ENCODE measurements around the gene SMPD3. TPM values are rescaled to one million over a fixed set of nuclear protein-coding genes. Genes with fewer than 3 reads are reported as not detected.

The SMPD3 gene
- total RNA-seq, 1 donor from 2014 or later = 1.2 TPM

DNA sequence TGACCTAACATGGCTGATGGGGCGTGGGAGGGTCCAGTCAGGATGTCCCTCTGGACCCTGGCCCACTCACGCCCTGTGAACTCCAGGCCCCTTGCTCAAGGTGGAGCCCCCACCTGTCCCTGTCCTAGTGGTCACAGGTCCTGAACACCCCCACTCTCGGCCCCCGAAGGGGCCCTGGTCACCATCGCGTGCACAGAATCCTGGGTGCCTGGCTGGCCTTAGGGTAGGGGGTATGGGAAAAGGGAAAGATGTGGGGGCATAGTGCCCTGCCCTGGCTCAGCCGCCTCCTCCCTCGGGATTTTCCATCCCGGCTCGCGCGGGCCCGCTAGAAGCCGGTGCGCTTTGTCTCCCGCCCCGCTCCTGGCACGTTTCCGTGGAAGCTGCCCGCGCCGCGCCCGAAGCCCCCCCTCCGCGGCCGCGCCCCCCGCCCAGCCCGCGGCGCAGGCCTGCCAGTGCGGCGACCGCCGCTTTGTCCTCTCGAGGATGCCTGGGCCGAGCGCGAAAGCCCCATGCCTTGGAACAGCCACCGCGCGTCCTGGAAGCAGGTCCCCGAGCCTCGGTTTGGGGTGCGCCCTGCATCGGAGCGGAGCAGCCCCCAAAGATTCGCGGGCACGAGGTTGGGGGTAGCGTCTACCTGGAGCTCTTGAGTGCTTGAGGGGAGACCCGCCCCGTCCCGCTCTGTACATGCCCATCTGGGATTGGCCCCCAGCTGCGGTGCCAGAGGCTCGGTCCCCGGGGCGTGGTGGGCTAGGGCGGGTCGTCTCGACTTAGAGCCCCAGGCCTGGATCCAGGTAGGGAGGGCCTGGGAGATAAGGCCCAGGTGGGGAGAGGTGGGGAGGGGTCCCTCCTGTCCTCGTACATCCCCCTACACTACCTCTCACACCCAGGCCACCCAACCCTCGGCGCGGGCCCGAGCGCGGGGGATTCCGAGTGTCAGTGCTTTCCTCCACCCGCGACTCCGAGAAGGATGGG, 1.3 kb downstream of the SMPD3 start:
- no peak for ATAC-seq
- intact Hi-C loops (cut with DNase I) = no loop called here
- DNase-seq (ENCODE audit: low spot score) = no peak

DNA sequence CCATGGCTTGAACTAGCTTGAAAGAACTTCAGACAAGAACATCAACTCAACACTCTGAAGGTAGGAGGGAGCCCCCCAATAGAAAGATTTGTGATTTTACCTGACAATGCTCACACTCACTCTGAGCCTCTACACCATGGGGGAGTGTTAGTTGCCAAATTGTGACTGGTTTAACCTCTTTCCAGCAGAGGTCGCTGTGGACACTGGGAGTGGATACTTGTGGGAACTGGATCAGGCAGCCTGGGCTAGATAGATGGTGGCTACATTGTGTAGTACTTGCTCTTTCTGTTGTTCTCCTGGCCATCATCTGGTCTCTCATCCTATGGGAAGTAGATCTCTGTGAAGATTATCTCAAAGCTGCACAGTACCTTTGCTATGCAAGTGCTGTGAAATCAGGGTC, 2.9 kb downstream of the SMPD3 start:
- intact Hi-C loops (cut with DNase I) = no loop called here
- DNase-seq (ENCODE audit: low spot score) = no peak
- ATAC-seq = no peak

DNA sequence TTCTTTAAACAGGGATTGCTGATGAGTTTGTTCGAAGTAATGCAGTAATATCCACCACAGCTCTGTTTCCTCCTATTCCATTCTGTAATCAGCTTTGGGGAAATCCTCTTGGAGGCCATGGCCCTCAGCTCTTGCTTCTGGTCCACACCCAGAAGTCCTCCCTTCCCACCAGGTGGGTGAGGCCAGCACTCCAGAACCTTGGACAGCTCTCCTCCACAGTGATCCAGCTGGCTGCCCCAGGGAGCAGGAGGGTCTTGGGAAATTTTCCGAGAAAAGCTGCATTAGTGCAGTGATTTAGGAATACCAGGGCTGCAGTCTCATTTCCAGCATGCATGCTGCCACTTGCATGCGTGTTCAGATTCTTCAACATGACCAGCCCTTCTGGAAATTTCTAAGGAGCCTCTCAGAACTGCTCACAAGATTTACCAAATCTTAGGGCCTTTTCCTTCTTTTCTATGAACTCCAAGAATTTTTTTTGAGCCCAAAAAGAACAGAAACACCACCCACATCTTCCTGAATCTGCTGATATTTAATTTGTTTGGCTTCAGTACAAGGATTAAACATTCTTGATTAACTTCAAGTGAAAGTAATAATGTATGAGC, 4.2 kb downstream of the SMPD3 start:
- ATAC-seq = no peak
- intact Hi-C loops (cut with DNase I) = no loop called here
- no peak for DNase-seq (ENCODE audit: low spot score)

DNA sequence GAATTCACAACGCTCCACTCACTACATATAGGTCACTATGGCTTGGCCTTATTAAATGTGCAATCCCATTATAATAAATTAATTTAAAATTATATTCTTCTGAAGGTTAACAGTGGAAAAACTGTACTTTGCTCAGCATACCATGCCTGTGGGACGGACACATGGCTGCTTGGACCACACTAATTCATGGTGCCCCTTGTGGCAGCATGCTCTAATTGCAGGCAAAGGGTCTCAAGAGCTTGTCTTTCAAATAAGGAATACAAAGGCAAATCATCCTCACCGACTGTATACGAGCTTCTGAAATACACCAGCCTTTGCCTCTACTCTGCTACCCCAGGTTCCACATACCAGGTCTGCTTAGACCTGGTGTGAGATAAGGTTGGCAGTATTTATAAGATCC, 11.7 kb downstream of the SMPD3 start:
- intact Hi-C loops (cut with DNase I) = no loop called here
- DNase-seq (ENCODE audit: low spot score) = no peak
- ATAC-seq = no peak

DNA sequence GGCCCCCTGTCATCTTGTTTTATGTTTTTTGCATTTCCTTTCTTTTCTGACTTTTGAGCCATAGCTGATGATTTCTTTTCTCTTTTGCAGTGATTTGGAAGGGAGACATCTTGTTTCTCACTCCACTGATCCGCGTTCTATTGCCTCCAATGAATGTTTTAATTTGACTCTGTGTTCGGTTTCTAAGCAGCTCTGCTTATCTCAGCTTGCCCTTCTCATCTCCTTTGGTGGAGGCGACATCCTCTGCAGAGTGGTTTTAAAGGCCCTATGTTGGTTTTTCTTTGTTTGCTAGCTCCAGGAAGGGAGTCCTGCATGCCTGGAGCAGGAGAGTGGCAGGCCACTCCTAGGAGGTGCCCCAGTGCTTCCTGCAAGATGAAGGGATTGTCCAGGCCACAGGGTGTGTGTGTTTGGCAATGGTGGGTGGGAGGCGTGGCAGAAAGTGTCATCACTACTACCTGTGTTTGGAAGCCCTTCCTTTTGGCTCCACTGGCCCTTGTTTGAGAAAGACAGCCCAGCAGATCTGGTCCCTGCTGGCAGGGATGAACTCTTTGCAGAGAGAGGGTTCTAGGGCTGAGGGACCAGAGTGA, 13.6 kb downstream of the SMPD3 start:
- ATAC-seq (no peak), DNase-seq (ENCODE audit: low spot score) (no peak)
- intact Hi-C loops (cut with DNase I) = no loop called here

DNA sequence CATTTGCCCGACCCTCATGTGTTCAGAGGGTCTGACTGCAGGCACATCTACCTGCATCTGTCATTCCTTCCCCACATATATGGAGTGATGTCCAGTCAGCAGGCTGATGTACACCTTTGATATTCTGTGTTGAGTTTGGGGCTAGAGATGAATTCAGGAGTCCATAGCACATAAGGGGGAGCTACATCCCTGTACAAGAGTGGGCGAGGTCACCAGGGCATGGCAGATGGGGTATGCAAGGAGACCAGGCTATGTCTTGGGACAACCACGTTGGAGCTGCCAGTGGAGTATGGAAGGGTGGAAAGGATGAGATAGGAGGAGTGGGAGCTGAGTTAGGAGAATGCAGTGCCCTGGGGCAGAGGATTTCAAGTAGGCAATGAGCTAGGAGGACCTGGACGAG, 15.0 kb downstream of the SMPD3 start:
- intact Hi-C loops (cut with DNase I) = loop anchor here (2.0 kb wide), 1 partner anchor 51 kb away; no protein-coding TSS in a partner anchor
- DNase-seq (ENCODE audit: low spot score) = no peak

DNA sequence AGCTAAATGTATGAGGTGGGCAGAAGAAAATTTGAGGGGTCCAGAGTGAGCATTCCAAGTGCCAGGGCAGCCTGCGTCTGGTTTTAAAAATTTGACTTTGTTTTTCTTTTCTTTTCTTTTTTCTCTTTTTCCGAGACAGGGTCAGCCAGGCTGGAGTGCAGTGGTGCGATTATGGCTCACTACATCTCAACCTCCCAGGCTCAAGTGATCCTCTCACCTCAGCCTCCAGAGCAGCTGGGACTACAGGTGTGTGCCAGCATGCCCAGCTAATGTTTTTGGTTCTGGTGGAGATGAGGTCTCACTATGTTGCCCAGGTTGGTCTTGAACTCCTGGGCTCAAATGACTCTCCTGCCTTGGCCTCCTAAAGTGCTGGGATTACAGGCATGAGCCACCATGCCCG, 15.6 kb downstream of the SMPD3 start:
- ATAC-seq = no peak
- no peak for DNase-seq (ENCODE audit: low spot score)
- intact Hi-C loops (cut with DNase I) = loop anchor here (2.0 kb wide), 1 partner anchor 52 kb away; no protein-coding TSS in a partner anchor

More for the DNA sequence above, 15.0 kb downstream of the SMPD3 start:
- no peak for ATAC-seq

GRCh38 chr16:68429076-68429854, 19.0 kb downstream of the SMPD3 start:
- intact Hi-C loops (cut with DNase I) = no loop called here
- ATAC-seq (no peak), DNase-seq (ENCODE audit: low spot score) (no peak)

DNA sequence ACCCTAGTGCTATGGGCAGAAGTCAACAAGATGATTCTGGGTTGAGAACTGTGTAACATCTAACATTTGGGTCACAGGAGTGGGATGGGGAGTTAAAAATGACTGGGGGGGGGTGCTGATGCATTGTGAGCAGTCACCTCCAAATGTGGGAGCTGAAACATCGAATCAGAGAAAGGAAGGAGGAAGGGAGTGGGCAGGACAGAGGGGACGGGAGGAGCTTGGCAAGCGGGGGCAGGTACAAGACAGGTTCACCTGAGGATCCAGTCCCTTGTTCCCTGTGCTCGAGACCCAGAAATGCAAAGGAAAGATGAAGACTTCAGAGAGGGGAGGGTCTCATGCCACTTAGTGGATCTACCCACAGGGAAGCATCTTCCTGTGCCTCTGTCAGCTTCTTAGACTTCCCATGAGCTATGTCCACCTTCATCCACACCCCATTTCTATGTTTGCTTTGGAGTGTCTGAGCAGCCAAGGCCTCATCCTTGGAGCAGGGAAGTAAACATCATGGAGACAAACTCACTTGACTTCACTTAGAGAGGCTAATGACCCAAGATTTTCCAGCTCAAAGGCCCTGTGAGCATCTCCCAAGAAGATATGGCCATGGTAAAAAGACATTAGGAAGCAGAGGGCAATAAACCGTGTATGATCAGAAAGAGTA, 20.5 kb downstream of the SMPD3 start:
- DNase-seq (ENCODE audit: low spot score) (no peak), ATAC-seq (no peak)
- intact Hi-C loops (cut with DNase I) = no loop called here

GRCh38 chr16:68426347-68426652, 22.0 kb downstream of the SMPD3 start:
- no peak for ATAC-seq
- intact Hi-C loops (cut with DNase I) = no loop called here

DNA sequence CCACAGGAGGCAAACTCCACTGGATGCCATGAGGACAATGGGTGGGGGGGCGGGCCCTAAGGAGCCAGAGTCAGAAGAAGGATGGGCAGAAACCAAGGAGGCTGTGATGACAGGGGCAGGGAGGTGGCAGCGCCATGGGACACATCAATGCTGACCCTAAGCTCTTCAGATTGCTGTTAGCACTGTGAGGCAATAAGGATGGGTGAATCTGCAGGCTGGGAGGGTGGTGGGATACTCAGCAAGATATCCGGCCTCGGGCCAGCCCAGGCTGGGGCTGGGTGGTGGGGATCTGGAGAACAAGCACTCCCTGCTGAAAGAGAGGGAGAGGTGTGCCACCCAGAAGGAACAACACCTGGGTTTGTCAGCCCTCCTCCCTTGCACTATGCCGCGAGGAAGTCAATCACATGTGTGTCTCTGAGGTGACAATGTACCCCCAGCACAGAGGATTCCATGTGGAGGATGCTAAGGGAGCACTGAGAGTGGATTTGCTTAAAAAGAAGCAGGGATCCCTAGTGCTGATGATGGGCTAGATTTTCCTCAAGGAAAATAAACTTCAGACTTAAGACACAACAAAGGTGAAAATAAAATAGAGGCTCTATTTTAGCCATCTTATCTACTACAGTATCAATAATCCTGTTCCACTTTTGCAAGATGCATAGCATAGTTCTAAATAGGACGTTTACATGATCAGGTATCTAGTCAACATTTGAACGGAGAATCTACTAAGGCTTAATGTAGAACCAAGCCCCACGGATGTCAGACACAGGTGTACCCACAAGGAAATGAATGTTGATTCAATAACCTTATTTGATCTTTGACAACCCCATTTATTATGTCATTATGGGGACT, 22.6 kb downstream of the SMPD3 start:
- intact Hi-C loops (cut with DNase I) = no loop called here
- ATAC-seq (no peak), DNase-seq (ENCODE audit: low spot score) (no peak)

More at GRCh38 chr16:68426347-68426652, 22.0 kb downstream of the SMPD3 start:
- no peak for DNase-seq (ENCODE audit: low spot score)

DNA sequence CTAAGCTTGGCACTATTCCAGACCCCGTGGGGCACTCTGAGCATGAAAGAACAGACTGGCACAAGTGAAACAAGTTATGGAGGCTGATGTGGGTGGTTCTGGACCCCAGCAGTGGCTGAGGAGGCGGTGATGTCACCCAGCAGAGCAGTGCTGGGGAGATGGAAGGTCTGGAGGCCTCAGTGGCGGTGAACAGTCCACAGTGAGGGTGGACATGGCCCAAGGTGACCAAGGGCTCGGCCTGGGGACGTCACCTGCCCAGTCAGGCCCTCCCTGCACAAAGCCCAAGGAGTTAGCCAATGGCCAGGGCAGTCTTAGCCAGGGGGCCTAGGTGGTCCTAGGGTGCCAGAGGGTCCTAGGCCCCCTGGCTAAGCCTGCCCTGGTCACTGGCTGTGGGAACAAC, 24.5 kb downstream of the SMPD3 start:
- intact Hi-C loops (cut with DNase I) = no loop called here
- DNase-seq (ENCODE audit: low spot score) (no peak), ATAC-seq (no peak)

DNA sequence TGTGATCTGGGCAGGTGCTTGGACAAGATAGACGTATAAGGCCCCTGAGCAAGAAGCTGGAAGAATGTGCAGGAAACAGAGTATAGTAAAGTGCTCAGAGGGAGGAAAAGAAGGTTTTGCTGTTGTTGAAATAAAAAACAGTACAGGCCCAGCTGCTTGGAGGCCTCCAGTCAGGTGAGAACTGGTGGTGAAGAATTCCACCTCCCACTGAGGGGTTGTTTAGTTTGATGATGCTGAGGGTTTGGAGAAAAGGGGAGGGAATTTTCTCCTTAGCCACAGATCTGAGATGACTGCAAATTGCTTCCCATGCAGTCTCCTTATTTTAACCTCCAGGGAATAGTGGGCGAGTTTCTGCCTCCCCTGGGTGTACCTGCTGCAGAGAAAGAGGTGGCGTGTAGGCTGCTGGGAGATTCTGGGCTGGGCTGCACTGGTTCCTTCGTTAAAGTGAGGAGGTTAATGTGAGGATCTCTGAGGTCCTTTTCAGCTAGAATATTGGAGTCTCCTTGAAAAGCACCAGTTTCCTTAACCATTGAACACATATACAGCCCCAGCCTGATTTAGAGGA, 25.8 kb downstream of the SMPD3 start:
- intact Hi-C loops (cut with DNase I) = no loop called here
- no peak for DNase-seq (ENCODE audit: low spot score)
- ATAC-seq = no peak

DNA sequence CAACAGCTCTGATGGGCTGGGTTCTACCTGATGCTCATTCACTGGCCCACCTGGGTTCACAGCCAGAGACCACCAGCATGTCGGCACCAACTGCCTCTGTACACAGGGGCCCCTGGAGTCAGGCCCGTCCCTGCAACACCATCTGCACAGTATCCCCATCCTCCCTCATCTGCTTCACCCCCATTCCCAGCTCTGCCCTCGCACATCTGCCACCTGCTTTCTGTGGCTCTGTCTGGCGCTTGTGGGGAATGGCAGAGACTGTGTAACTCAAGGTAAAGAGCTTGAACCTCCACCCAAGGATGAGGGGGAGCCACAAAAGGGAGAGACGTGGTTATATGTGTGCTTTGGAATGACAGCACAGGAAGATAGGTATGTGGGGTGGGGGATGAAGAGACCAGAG, 27.2 kb downstream of the SMPD3 start:
- no peak for DNase-seq (ENCODE audit: low spot score)
- intact Hi-C loops (cut with DNase I) = no loop called here
- ATAC-seq = no peak

DNA sequence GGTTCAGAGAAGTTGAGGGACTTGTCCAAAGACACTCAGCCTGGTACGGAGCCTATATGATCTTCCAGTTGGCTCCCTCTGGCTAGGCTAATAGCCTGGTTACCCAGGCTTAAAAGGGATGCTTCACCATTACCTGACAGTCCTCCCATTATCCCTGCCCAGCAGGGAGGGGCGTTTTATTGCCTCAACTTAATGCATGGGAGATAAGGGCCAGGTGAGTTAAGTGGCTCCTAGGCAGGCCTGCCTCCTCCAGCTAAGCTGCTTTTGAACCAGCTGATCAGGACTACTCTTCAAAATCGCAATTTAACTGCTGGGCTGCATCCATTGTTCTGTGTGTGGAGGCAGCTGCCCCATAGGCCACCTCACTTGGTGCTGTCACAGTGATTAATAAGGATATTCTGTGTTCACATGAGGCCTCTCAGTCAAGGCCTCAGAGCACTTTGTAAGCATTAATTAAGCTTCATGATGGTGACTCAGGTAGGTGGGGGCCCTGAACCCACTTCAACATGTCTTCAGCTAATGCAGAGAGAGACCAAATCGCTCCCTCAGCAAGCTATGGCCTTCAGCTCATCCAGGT, 27.9 kb downstream of the SMPD3 start:
- DNase-seq (ENCODE audit: low spot score) (no peak), ATAC-seq (no peak)
- intact Hi-C loops (cut with DNase I) = no loop called here

DNA sequence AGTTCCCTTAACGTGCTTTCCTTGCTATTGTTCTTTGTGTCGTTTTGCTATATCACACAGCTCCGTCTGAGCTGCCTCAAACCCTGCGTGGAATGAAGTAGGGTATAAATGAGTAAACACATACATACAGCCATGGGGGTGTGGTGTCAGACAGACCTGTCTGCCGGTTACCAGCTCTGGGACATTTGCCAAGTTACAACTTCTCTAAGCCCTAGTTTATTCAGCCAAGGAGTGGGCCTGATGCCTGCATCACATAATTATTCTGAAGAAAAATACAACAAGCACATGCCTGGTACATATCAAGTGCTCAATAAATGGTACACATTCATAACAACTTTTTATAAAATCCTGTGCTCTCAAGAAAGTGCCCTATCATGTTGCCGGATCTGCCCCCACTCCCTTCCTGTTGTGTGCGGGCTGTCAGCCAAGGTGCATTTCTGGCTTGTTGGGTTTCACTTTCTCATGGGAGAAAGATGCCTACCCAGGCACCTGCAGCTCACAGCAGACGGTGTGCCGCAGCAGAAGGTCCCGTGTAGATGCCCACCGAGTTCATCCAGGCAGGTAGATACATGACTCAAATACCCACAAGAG, 30.5 kb downstream of the SMPD3 start:
- DNase-seq (ENCODE audit: low spot score) (no peak), ATAC-seq (no peak)
- intact Hi-C loops (cut with DNase I) = no loop called here
